ENCODE results near the gene ANKRD7.

The ANKRD7 gene

DNA sequence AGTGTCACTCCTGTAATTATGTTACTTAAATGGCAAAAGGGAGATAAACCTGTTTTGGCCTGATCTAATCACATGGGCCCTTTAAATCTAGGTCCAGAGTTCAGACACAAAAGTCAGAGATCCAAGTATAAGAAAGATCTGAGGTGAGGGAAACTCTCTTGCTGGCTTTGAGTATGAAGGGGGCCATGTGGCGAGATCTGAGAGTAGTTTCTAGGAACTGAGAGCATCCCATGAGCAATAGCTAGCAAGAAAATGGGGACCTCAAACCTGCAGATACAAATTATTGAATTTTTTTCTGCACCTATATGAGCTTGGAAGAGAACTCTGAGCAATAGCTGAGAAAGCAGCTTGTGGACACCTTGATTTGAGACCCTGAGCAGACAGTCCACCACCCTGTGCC is 27.6 kb downstream of the ANKRD7 start:
- no peak for FAIRE-seq
- DNase-seq (ENCODE audit: insufficient read length, low spot score) = no peak
- TF ChIP-seq, protein P1, sequence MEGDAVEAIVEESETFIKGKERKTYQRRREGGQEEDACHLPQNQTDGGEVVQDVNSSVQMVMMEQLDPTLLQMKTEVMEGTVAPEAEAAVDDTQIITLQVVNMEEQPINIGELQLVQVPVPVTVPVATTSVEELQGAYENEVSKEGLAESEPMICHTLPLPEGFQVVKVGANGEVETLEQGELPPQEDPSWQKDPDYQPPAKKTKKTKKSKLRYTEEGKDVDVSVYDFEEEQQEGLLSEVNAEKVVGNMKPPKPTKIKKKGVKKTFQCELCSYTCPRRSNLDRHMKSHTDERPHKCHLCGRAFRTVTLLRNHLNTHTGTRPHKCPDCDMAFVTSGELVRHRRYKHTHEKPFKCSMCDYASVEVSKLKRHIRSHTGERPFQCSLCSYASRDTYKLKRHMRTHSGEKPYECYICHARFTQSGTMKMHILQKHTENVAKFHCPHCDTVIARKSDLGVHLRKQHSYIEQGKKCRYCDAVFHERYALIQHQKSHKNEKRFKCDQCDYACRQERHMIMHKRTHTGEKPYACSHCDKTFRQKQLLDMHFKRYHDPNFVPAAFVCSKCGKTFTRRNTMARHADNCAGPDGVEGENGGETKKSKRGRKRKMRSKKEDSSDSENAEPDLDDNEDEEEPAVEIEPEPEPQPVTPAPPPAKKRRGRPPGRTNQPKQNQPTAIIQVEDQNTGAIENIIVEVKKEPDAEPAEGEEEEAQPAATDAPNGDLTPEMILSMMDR (IDR thresholded peaks at IDR 0.05; ENCODE audit: insufficient read depth, missing control alignments) = no peak

DNA sequence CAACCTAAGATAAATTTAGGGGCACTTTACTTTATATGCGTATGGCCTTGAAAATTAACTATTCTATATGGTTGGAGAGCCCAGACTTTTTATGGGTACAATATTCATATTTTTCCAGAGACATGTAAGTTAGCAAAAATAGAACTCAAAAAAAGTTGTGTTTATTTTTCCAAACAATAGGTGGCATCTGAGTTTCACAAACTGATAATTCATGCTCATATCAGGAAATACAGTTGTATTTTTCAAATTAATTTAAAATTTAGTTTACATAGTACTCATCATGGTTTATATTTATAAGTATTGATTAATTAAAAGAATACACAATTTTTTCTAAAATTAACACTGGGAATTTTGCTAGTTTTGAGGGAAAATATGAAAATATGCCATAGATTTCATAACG is 34.6 kb downstream of the ANKRD7 start:
- FAIRE-seq = no peak
- TF ChIP-seq, protein P1 (IDR thresholded peaks at IDR 0.05; ENCODE audit: insufficient read depth, missing control alignments) = peak; percentile 26
- DNase-seq (ENCODE audit: insufficient read length, low spot score) = no peak

DNA sequence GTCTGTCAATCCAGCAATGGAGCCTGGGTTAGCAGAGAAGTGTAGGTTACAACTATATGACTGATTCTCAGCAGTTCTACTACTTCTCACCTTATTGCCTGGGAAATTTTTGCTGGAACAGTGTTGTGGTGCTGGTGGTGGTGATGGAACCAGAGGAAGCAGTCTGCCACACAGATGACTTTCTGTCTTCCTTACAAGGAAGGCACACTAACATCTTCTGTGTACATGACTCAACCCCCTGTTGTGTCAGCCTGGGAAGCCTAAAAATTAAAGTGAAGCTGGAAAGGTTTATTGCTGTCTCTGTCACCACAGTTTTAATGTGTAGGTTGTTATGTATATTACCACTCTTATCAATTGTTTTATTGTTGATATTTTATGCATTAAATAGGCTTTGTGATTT is 40.3 kb downstream of the ANKRD7 start:
- TF ChIP-seq, protein P1 (IDR thresholded peaks at IDR 0.05; ENCODE audit: insufficient read depth, missing control alignments) = no peak
- DNase-seq (ENCODE audit: insufficient read length, low spot score) (no peak), FAIRE-seq (no peak)

DNA sequence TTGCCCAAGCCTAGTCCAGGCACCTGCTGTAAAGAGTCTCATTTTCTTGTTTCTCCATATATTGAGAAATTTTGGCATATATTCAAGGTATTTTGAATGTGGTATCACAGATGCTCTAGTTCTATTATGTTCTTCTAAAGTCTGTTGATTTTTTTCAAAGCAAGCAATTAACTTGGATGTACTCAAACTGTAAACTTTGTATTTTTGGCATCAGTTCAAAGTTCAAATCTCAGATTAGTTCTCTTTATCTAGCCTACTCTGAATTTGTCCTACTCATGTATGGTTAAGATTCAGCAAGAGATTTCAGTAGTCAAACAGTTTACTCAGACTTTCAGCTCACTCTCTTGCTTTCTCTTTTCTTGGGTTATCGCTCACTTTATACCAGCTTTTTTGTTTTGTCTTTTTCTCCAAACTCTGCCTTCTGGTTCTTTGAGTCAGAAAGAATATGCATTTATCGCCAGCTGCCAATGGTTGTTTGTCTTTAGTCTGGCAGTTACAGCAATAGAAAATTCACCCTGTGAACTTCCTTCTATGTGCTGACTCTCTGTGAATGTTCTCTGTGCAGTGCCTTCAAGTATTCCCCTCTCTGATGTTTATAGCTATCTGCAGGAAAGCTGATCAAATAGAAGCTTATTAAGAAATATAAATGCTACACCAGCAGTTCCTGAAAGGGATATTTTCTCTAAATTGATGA is 56.0 kb downstream of the ANKRD7 start:
- no peak for DNase-seq (ENCODE audit: insufficient read length, low spot score)
- no peak for FAIRE-seq
- TF ChIP-seq, protein P1 (IDR thresholded peaks at IDR 0.05; ENCODE audit: insufficient read depth, missing control alignments) = no peak

DNA sequence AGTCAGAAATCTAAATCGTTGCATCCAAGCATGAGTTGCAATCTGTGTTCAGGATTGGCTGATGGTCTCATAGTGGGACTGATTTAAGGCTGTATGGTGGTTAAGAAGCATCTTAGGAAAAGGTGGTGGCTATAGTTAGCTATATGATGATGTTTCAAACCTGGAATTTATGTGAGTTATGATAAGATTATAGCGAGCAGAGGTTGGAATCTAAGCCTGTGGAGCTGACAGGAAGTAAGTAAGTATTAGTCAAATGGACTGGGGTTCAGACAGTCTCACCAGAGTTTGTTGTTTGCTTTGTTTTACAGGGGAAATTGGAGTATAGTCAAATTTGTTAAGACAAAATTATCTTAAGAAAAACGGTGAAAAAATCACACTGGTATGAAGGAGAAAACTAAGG is 56.7 kb downstream of the ANKRD7 start:
- TF ChIP-seq, protein P1 (IDR thresholded peaks at IDR 0.05; ENCODE audit: insufficient read depth, missing control alignments) = no peak
- DNase-seq (ENCODE audit: insufficient read length, low spot score) = no peak
- no peak for FAIRE-seq

DNA sequence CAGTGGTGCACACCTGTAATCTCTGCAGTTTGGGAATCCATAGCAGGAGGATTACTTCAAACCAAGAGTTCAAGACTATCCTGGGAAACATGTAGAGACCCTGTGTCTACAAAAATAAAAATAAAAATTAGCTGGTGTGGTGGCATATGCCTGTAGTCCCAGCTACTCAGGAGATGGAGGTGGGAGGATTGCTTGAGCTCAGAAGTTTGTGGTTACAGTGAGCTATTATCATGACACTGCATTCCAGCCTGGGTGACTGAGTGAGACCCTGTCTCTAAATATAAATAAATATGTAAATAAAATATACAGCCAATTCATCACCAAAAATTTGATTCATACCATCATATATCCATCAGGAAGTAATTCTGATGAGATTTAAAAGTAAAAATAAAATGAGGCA is 60.9 kb downstream of the ANKRD7 start:
- TF ChIP-seq, protein P1 (IDR thresholded peaks at IDR 0.05; ENCODE audit: insufficient read depth, missing control alignments) = no peak
- DNase-seq (ENCODE audit: insufficient read length, low spot score) = no peak
- no peak for FAIRE-seq

DNA sequence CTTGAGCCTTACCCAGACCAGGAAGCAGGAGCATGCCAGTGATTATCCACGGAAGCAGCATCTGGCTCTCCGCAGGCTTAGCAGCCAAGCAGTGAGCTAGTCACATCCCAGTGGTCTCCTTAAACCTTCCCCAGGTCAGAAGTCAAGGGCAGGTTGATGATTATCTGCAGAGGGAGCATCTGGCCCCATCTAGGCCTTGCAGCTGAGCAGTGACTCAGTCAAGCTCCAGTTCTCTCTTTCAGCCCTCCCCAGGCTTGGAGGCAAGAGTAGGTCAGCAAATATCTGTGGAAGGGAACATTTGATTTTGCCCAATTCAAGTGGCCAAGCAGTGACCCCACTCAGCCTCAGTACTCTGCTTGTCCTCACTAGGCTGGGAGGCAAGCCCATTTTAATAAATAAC is 61.6 kb downstream of the ANKRD7 start:
- no peak for DNase-seq (ENCODE audit: insufficient read length, low spot score)
- TF ChIP-seq, protein P1 (IDR thresholded peaks at IDR 0.05; ENCODE audit: insufficient read depth, missing control alignments) = no peak
- FAIRE-seq = no peak
